ELF-1 (cell line): ENCODE measurements around the gene ZNF407.

Source experiments
- DNase-seq: peaks from one replicate; pipeline ENCODE4 v3.0.0-alpha.2; 2016; ENCODE audit warnings: low read depth, low spot score

The ZNF407 gene

DNA sequence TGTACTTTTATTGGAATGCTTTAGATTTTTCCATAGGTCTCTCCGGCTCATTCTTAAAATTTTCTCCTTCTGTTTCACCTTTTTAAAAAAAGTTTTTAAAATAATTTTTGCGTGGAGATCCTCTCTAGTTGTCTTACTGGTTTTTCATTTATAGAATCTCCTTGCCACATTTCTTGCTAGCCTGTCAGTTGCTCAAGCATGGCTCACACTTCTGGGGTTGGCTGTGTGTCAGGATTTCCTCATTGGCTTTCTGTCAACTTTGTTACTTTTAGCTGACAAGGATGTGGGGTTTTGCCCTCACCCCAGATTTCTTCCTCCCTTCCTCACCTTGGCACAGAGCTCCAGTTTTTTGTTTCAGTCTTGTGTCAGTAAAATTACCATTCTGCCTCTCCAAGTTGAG is 124.6 kb downstream of the ZNF407 start:
- no peak for DNase-seq

DNA sequence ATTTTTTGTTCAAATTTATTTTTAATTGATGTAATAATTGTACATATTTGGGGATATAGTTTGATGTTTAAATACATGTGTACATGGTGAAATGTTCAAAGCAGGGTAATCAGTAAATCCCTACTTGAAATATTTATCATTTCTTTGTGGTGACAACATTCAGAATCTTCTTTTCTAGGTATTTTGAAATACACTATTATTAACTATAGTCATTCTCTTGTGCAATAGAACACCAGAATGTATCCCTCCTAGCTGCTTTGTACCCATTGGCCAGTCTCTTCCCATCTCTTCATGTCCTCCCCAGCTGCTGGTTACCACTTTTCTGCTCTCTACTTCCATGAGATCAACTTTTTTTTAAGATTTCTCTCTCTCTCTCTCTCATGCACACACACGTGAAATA is 126.5 kb downstream of the ZNF407 start:
- no peak for DNase-seq

DNA sequence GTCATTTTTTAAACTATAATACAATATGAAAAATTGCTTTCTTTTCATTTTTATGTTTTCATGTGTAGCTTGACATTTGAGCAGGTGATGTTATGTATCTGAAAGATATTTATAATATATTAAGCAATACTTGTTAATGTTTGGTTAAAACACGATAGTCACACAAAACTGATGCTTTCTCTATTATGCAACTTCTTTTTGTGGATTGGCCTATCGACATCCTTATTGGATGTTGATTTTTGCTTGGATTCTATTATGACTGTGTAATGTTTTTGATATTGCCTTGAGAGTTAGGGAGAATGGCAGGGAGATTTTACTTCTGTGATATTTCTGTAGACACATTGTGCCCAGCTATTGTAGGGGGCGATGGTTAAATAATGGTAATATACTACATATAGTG is 128.0 kb downstream of the ZNF407 start:
- DNase-seq, result no peak

DNA sequence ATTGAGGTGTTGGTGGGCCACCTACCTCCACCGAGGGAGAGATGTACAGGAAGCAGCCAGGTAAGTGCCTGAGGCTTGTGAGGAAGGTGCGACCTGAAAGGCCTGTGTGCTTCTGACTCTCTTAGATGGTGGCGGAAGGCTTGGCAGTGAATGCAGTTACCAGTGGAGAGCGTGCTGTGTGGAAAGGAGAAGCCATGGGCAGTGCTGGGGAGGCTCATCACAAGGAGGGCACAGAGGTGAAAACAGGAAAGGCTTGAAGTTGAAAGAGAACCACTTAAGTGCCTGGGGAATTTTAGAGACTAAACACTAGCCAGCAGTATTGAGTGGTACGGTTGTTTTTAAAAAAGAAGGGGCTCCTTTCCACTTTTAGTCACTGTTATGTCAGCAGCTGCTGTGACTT is 130.9 kb downstream of the ZNF407 start:
- no peak for DNase-seq

DNA sequence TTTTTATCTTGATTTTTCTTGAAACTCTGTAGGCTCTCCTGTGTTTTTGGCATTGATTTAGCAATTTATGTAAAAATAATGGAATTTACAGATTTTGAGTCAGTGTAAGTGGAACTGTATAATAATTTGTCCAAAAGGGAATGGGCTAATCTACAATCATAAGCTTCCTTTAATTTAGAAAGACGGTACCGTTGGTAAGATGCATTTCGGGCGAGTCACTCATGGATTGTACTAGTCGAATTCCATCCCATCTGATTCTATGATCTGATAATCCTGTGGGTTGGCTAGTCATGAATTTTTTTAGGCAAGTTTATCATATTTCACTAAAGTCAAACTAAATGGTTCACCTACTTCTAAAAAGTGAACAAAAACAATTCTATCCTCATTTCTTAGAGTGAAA is 133.4 kb downstream of the ZNF407 start:
- DNase-seq, result no peak

DNA sequence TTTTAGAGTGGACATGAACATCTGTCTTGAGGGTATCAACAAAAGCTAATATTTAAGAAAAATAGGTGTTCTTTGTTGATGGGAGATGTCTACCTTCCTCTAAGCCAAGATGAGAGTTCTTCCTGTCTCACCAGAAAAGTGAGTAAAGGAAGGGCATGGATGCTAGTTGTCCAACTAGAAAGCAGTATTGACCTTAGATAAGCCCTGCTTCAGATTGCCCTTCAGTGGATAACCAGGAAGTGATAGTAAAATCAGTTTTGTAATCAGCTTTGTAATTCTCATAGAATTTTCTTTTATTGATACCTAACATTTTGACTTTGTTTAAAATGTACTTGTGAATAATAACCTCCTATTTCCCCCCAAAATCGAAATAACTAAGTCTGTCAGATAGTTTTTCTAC is 134.7 kb downstream of the ZNF407 start:
- DNase-seq, result no peak

DNA sequence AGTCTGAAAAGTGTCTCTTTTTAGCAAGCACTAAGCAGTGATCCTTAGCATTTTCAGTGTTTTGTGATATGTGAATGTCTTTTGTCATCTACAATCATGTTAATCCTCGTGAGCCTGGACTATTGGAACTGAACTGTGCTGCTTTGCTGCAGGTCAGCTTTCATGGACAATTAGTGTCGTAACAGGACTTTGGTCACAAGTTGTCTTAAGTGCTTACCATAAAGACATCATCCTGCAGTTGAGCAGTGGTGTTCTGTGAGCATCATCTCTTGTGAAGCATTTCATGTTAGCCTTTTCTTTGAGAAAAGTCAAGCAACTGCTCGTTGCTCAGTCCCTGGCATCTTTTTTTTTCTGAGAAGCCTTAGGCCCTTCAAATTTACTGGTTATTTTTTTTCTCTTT is 135.9 kb downstream of the ZNF407 start:
- DNase-seq, result no peak

DNA sequence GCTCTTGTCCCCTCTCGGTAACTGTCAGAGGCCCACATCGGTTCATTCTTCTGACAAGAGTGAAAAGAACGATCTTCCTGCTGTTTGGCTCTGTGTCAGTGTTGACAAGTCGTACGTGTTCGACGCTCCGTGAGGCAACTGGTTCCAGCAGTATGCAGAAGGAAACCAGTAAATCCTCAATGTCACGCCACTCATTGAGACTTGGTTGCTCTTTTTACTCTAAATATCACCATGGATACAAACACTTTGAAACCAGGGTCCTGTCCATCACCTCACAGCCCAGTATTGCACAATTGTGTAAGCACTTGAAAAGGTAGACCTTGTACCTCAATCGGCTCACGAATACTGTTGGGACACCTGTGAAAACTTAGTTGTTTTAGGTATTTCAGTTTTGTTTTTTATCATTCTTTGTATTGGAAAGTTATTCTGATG is 136.4 kb downstream of the ZNF407 start:
- no peak for DNase-seq

DNA sequence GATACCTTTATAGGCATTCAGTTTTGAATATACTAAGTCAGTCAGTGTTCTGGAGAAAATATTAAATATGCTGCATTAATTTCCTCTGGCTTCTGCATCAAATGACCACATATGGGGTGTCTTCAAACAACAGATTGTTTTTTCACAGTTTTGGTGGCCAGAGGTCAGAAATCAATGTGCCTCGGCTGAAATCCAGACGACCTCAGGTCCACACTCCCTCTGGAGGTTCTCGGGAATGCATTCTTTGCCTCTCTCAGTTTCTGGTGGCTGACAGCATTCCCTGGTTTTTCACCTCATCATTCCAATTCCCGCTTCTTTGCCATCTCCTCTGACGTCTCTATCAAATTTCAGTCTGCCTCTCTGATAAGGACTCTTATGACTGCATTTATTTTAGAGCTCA is 142.3 kb downstream of the ZNF407 start:
- no peak for DNase-seq

DNA sequence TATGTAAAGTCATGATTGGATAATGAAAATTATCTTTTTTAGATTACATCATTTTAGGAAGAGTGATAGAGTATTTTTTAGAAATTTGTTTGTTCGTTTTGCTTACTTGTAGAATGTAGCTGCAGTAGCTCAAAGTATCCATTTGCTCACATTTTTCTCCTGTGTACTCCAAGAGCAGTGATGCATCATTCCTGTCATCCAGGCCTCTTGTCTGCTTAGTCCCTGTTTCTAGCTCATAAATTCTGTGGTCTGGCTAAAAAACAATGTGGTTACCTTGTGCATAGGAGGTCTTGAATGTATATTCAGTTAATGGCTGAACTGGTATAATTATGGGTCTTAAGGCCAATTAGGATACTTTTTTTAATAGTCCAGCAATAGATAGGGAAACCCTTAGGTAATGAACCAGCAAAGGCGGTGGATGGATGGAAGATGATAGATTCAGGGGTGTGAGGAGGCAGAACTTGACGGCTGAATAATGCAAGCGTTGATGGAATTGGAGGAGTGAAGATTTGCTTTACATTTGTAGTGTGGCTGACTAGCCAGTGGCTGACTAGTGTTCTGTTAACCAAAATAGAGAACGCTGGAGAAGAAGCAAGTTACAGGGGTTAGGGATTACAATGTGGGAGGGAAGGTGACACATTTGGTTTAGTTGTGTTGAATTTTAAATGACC is 145.0 kb downstream of the ZNF407 start:
- DNase-seq, result no peak

DNA sequence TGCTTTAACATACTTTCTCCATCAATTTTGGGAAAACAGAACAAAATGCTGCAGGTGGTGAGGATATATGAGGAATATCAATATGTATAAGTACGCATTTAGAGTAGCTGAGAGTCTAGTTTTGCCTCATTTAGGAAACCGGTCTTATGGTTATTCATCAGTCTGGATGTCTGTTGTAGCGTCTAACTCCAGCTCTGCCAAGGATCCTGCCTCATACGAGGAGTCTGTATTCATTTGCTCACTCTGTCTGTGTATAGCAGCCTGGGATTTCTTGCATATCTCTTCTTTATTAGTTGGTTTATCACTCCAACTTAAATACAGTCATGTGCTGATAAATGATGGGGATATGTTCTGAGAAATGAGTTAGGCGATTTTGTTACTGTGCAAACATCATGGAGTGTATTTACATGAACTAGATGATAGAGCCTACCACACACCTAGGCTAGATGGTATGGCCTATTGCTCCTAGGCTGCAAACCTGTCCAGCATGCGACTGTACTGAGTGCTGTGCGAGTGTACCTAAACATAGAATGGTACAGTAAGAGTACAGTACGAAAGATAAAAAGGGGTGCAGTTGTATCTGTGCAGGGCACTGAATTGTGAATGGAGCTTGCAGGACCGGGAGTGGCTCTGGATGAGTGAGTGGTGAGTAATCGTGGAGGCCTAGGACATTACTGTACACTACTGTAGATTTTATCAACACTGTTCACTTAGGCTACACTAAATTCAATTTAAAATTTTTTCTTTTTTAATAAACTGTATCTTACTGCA is 148.1 kb downstream of the ZNF407 start:
- no peak for DNase-seq

DNA sequence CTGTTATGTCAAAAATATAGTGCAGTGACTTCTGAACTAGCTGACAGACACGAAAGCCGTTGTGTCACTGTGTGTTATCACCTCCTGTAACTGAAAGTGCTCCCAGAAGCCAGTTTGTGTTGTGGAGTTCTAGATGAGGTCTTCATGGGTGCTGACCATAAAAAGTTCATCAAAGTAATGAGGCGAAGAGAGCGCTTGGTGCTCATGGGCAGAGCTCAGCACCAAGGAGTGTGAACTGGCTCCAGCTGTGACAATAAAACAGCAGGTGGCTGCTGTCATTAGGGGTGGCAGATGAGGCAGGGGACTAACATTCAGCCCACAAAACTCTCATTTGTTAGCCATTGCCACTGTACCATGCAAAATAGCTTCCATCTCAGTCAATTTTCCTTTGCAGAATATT is 151.1 kb downstream of the ZNF407 start:
- no peak for DNase-seq

DNA sequence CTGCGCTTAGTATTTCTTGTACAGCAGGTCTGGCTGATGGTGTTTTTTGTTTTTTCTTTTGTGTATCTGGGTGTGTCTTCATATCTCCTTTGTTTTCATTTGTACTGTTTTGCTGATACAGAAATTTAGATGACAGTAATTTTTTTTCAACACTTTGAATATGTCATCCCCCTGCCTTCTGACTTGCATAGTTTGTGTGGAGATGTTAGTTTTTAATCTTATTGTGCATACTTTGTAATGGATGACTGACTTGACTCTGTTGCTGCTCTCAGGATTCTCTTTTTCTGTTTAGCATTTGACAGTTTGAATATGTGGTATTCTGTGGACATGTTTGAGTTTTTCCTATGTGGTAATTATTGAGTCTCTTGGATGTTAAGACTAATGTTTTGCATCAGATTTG is 161.3 kb downstream of the ZNF407 start:
- no peak for DNase-seq

DNA sequence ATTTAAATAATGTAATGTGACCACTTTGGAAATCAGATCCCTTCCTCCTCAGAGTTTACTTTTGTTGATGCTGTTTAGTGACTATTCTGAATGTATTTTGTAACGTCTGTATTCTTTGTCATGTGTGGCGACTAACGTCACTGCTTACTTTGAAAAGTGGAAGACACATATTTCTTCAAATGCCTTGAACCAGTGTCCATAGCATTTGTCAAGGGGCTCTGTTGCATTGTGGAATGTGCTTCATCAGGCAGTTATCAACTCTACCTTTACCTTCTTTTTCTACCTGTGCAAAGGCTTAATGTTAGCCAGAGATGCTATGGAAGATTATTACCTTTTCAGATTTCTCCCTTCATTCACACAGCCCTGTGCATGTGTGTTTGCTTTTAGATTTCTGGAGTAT is 162.4 kb downstream of the ZNF407 start:
- DNase-seq, result no peak

DNA sequence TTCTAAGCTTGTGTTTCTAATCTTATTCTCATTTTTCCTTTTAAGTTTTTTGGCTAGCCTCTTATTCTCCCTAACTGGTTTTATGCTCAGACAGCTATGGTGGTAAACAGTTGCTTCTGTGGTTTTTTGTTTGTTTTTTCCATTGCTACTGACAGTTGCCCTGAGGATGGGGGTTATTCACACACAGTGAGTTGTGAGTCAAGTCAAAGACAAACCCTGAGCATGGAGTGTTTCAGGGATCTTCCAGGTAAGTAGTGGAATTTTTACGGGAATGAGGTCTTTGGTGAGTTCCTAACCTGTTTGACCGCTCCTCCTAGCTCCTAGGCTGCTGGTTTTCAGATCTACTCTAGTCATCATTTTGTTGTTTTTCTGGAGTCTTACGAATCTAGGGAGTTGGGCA is 162.8 kb downstream of the ZNF407 start:
- DNase-seq, result peak; percentile 57

DNA sequence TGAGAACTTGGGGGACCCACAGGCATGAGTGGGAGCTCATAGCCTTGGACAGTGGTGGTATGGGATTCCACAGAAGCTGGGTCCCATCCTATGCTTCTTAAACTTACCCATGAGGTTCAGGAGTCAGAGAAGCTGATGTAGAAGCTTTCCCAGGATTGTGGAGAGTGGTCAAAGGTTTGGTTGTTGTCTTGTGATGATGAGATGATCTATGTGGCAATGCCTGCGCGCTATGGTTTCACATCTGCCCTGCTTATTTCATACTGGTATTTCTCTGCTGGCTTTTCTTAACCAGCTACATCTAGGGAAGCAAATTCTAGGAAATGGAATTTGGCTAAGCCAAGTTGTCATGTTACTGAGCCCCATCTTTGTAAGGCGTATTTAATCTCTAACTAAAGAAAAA is 168.6 kb downstream of the ZNF407 start:
- no peak for DNase-seq

DNA sequence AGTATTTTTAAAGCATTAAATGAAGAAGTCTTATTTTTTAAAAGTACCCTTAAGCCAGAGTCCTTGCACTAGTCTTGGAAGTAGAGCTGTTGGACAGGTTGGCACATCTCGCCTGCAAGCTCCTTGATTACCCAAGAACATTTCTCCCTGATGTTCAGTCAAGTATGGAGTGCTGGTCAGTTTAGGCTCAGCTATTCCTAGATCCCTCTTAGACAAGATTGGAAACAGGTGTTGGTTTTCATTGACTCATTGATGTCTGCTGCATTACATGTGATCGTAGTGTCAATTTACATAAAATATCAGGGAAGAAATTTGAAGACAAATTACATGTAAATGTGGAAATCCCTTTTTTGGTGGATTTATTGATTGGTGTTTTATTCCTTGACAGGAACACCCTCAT is 170.4 kb downstream of the ZNF407 start:
- DNase-seq, result no peak

DNA sequence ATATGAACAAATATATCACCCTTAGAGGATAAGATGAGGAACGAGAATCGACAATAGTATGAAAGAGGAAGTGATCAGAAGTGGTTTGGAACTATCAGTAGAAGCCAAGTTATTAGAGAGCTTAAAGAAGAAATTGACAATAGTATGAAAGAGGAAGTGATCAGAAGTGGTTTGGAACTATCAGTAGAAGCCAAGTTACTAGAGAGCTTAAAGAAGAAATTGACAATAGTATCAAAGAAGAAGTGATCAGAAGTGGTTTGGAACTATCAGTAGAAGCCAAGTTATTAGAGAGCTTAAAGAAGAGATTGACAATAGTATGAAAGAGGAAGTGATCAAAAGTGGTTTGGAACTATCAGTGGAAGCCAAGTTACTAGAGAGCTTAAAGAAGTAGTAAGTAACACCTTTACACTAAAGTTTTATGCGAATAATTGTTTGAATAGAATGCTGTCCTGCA is 175.5 kb downstream of the ZNF407 start:
- DNase-seq, result no peak

DNA sequence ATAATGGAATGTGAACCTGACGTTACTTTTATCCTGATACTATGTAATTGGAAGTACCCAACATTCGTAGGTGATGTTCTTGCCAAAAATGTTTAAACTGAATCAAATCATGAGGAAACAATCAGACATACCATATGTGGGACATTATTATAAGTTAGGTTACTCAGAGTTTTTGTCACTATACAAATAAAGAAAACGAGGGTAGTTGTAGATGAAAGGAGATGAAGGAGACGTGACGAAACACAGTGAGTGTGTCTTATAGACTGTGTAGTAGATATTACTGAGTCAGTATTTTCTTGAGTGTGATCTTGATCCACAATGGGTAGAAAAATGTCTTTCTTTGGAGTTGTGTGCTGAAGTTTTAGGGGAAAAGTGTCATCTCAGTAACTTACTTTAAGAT is 176.8 kb downstream of the ZNF407 start:
- DNase-seq, result no peak

DNA sequence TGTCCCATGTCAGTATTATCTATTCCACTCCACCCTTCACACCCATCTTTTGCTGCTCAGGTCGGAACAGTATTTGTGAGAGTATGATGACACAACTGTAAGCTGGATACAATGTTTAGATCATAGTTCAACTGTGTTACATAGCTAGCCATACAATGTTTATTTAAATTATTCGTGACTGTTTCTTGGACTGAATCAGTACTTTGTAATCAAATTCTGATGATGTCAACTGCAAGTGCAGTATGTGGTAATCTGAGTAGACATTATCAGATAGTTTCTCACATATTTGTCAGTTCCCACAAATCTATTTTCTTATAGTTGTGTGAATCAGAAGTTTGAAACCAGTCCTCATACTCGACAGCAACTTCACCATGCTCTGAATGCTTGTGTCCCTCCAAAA is 177.6 kb downstream of the ZNF407 start:
- no peak for DNase-seq

DNA sequence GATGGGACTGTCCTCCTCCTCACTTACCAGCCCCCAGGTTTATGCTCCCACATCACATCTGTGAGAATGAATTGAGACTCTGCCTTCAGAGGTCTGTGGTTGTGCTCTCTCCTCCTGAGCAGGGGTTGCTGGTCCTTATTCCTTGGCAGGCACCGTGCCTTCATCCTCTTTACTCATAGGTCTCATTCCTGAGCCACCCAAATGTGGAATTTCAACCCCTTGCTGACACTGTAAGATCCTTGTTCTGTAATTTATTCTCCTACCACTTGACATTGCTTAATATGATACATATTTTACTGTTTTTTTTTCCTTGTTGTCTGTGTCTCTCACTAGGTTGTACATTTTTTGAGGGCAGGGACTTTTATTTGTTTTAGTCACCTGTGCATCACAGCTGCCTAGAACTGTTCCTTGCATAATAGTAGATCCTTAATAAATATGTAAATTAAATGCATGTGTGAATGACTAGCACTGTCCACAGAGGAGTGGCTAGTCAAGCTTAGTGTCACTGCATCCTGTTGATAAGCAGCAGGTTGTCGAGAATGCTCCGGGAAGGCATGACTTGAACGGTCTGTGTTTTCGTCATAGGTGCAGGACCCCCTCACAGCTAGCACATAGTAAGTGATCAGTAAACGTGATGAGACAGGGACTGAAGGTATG is 180.6 kb downstream of the ZNF407 start:
- no peak for DNase-seq

DNA sequence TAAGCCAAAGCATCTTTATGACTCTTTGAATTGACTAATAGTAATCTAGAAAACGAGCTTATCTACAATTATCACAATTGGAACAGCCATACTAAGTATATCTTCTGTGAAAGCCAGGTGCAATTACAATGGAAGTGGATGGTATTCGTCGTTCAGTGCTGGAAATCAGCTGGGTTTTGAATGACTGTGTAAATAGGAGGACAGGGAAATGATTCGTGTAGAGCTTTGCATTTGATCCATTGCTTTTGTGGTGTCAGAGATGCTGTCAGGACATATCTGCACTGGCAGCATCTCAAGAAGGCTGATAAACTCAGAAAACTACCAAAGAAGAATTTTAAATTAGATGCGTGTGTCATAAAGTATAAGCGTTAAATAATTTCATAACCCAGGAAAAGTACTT is 187.1 kb downstream of the ZNF407 start:
- DNase-seq, result no peak

DNA sequence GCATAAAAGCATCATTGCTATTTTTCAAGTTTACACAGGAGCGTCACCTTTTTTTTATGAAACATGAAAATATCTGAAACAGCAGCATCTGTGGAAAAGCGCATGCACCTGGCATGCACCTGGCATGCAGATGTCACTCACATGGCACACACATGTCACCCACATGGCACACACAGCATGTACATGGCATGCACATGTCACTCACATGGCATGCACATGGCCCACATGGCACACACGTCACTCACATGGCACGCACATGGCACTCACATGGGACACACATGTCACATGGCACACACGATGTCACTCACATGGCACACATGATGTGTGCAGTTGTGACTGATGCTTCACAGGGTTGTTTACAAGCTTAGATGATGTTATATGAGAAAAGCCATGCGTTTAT is 188.0 kb downstream of the ZNF407 start:
- DNase-seq, result no peak
